IPS-NIHi7 (cell line): ENCODE results near the gene WFDC5.
"Not testable (repeated sequence)": the region's sequence is repeated elsewhere in the genome, so short reads cannot be mapped to it uniquely, and the experiment has no call there.

ENCODE experiments used
- DNase-seq: peaks from one replicate; pipeline ENCODE4 v3.0.0; 2012; ENCODE audit warnings: mixed read lengths; ENCODE audit errors: extremely low spot score

The WFDC5 gene

GRCh38 chr20:45114465-45115385 lies at the start of gene WFDC5:
Gene WFDC5 (minus strand): TSS chr20:45115174. CDS start chr20:45115083, 91 bp downstream.
- DNase-seq: no peak

GRCh38 chr20:45163083-45163803 lies 48.3 kb upstream of the WFDC5 start:
- no peak for DNase-seq

- no peak for DNase-seq
These were observed 43.0 kb upstream of the WFDC5 start for GRCh38 chr20:45157962-45158361.

- DNase-seq: no peak
These were observed 41.7 kb upstream of the WFDC5 start for GRCh38 chr20:45156713-45157112.

GRCh38 chr20:45154794-45155193 lies 39.8 kb upstream of the WFDC5 start:
- not testable (repeated sequence) for DNase-seq

- DNase-seq: no peak
These were observed 39.2 kb upstream of the WFDC5 start for GRCh38 chr20:45154183-45154582.

GRCh38 chr20:45153752-45154151 lies 38.8 kb upstream of the WFDC5 start:
- DNase-seq: no peak

- no peak for DNase-seq
These were observed 38.2 kb upstream of the WFDC5 start for GRCh38 chr20:45153147-45153546.

- DNase-seq: no peak
These were observed 37.4 kb upstream of the WFDC5 start for GRCh38 chr20:45152405-45152804.

- DNase-seq: no peak
These were observed 34.1 kb upstream of the WFDC5 start for GRCh38 chr20:45149062-45149461.

GRCh38 chr20:45140836-45141235 lies 25.9 kb upstream of the WFDC5 start:
- DNase-seq: no peak

- DNase-seq: not testable (repeated sequence)
These were observed 24.9 kb upstream of the WFDC5 start for GRCh38 chr20:45139733-45140375.

- DNase-seq: peak; percentile 92
These were observed 23.8 kb upstream of the WFDC5 start for GRCh38 chr20:45138561-45139300.

- DNase-seq: no peak
These were observed 21.9 kb upstream of the WFDC5 start for GRCh38 chr20:45136911-45137310.

- no peak for DNase-seq
These were observed 13.1 kb upstream of the WFDC5 start for GRCh38 chr20:45128099-45128498.

GRCh38 chr20:45124365-45124764 lies 9.4 kb upstream of the WFDC5 start, which contains the start of gene WFDC12:
Gene WFDC12 (minus strand): TSS chr20:45124465. CDS start chr20:45124447, 18 bp downstream.
- no peak for DNase-seq

- DNase-seq: no peak
These were observed 6.4 kb upstream of the WFDC5 start for GRCh38 chr20:45121388-45121787.

- DNase-seq: no peak
These were observed 4.7 kb upstream of the WFDC5 start for GRCh38 chr20:45119556-45120266.

GRCh38 chr20:45118028-45118427 lies 3.1 kb upstream of the WFDC5 start:
- DNase-seq: no peak

- DNase-seq: no peak
These were observed 2.6 kb upstream of the WFDC5 start for GRCh38 chr20:45117581-45117980.

- no peak for DNase-seq
These were observed 855 bp upstream of the WFDC5 start for GRCh38 chr20:45115829-45116228.
